GM10248 (cell line): ENCODE results near the gene TIAL1.
A peak's percentile ranks its signal among the peaks of the same experiment; 100 is the strongest.

ENCODE experiments used
- CTCF ChIA-PET: fragments of 300-600 bp; sonication (Branson Sonifier 250); formaldehyde crosslinking; extraction: SDS; loops from one replicate; lab custom pipeline; 2021; ENCODE audit warnings: antibody characterized with exemption; lab: Yijun Ruan, JAX
- POLR2A ChIA-PET: fragments of 350-650 bp; sonication (Branson Sonifier 250); formaldehyde crosslinking; extraction: SDS; loops from one replicate; lab custom pipeline; 2020; ENCODE audit warnings: antibody characterized with exemption; lab: Yijun Ruan, JAX
- DNase-seq: peaks from one replicate; pipeline ENCODE4 v3.0.0; 2012; ENCODE audit errors: extremely low spot score
- CTCF ChIP-seq: IDR thresholded peaks from 2 replicates; pipeline ENCODE4 v1.5.1; 2012; ENCODE audit warnings: mild to moderate bottlenecking, low read depth; ENCODE audit errors: extremely low read depth, missing control alignments, control extremely low read depth

Gene TIAL1

DNA sequence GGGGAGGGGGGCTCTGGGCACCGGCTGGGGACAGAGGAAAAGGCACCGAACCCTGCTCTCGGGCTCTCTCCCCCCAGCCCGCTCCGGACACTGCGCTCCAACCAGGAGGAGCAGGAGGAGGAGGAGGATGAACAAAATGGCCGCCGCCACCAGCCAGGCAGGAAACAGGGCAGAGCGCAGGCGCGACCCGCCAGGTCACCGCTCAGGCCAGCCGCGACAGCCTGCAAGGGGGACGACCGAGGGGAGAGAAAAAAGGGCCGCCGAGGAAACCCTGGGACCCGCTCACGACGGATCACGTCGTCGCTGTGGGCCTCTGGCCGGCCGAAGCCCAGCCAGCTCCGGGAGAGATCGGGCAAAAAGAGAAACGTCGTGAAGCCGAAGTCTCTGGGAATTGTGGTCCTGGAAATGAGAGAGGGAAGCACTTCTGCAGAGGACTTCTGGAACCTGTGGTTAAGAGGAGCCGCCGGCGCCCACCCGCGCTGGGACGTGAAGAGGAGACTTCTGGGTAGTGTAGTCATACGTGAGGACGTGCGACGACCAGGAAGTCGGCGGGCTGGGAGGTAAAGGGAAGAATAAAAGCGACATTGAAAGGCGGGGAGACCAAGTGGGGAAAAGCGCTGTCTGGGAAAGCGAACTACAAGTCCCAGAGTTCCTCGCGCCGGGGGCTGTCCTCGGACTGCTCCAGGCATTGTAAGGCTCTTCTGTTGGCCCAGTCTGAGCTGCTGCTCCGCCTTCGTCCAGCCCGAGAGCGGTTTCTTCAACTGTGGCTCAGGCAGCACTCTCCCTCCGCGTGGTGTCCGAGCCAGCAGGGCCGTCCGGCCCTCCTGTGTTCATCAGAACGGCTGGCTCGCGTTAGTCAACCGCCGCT, at the start of gene TIAL1:
Gene TIAL1 (minus strand): TSS at position 428 of the 868 bp plus-strand sequence. CDS start 499 bp downstream, outside the sequence.
- TF ChIP-seq CTCF, result no peak
- POLR2A ChIA-PET, result interaction anchor here (0.6 to 1.9 kb wide), 7 partner anchors 21 to 481 kb away, joined by 3 to 5 read pairs (median 4); partner anchors contain the start of genes BAG3, MCMBP and RGS10
- CTCF ChIA-PET, result interaction anchor here (1.2 to 1.7 kb wide), 2 partner anchors 263 to 398 kb away, joined by 4 to 6 read pairs; no protein-coding TSS in a partner anchor
- DNase-seq, result peak; percentile 91

- no peak for DNase-seq
- CTCF ChIA-PET, result interaction anchor here (1.0 to 3.1 kb wide), 4 partner anchors 11 to 42 kb away, joined by 3 to 14 read pairs (median 5); no protein-coding TSS in a partner anchor
- no peak for TF ChIP-seq CTCF
- POLR2A ChIA-PET, result no interaction called here
Observed at GRCh38 chr10:119644994-119645393, 48.2 kb upstream of the TIAL1 start.

DNA sequence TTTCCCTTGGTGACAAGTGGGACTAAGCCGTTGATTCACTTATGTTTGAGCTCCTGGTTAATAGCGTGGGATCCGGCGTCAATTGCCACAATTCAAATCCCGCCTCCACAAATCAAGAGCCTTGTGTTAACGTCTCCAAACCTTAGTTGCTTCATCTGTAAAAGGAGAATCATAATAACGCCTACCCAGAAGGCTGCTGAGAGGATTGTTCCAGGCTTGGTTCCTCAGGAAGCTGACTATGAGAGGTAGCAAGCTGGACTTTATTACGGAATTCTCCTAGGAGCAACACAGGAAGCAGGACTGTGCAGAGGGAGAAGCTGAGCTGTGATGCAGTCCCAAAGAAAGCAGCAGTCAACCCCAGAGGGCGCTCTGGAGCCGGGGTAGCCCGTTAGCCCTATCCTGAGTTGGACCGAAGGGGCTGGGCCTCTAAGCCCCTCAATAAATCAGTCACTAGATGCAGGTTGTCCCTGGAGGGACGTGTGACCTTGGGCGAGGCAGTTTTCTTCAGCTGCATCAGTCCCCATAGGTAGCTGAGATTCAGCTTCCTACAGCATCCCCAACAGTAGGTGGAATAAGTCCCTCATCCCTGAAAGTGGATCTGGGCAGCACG, 47.5 kb upstream of the TIAL1 start:
- no peak for TF ChIP-seq CTCF
- ChIA-PET POLR2A (no interaction called here), CTCF (interaction anchor here (0.8 to 3.1 kb wide), 5 partner anchors 11 to 42 kb away, joined by 3 to 14 read pairs (median 3); no protein-coding TSS in a partner anchor)
- DNase-seq, result no peak

GRCh38 chr10:119643306-119644204, 46.8 kb upstream of the TIAL1 start:
- DNase-seq, result no peak
- TF ChIP-seq CTCF, result no peak
- POLR2A ChIA-PET, result no interaction called here
- CTCF ChIA-PET, result interaction anchor here (0.8 to 3.1 kb wide), 6 partner anchors 12 to 41 kb away, joined by 3 to 14 read pairs (median 4); no protein-coding TSS in a partner anchor

- TF ChIP-seq CTCF, result no peak
- DNase-seq, result no peak
- POLR2A ChIA-PET, result interaction anchor here (0.5 kb wide), 1 partner anchor 234 kb away, joined by 4 read pairs; no protein-coding TSS in a partner anchor
- CTCF ChIA-PET, result interaction anchor here (1.0 to 3.1 kb wide), 2 partner anchors 14 to 40 kb away, joined by 4 to 14 read pairs; no protein-coding TSS in a partner anchor
Observed at GRCh38 chr10:119642556-119643111, 45.9 kb upstream of the TIAL1 start.
